GM13976 (cell line): ENCODE measurements around the gene FGFRL1.

ENCODE experiments used
- DNase-seq: peaks from one replicate; pipeline ENCODE4 v3.0.0; 2012; ENCODE audit warnings: low spot score
- CTCF ChIP-seq: IDR thresholded peaks from 2 replicates; pipeline ENCODE4 v1.5.1; 2012; ENCODE audit warnings: borderline replicate concordance, mild to moderate bottlenecking; ENCODE audit not compliant: insufficient read depth; ENCODE audit errors: extremely low read depth, missing control alignments, control extremely low read depth
- in situ Hi-C: fragments of 300-500 bp; cut with MboI; formaldehyde crosslinking; loops from one replicate; pipeline ENCODE4 v1.12.0; 2022; ENCODE audit warnings: low sequenced_read_pairs, mixed read lengths, inconsistent platforms; ENCODE audit not compliant: unreplicated experiment

Gene FGFRL1

GRCh38 chr4:991451-992296, 19.8 kb upstream of the FGFRL1 start:
- in situ Hi-C loops: no loop called here
- no peak for TF ChIP-seq CTCF
- no peak for DNase-seq

- TF ChIP-seq CTCF: no peak
- DNase-seq: no peak
- in situ Hi-C loops: no loop called here
Measured at GRCh38 chr4:992297-993110, 18.9 kb upstream of the FGFRL1 start.

- in situ Hi-C loops: no loop called here
- TF ChIP-seq CTCF: no peak
- DNase-seq: no peak
Measured at GRCh38 chr4:993111-994029, 18.1 kb upstream of the FGFRL1 start, which contains the start of gene SLC26A1. Gene SLC26A1 (minus strand): TSS chr4:993404. CDS start chr4:991703, 1,701 bp downstream.

GRCh38 chr4:995311-996026, 16.0 kb upstream of the FGFRL1 start:
- DNase-seq: no peak
- in situ Hi-C loops: no loop called here
- TF ChIP-seq CTCF: no peak

GRCh38 chr4:996030-996996, 15.1 kb upstream of the FGFRL1 start:
- in situ Hi-C loops: no loop called here
- DNase-seq: no peak
- no peak for TF ChIP-seq CTCF
